MM.1S (cell line): ENCODE data around the gene SCFD2.

Source experiments
- CTCF ChIP-seq: fragments of 300-600 bp; sonication (generic); IDR thresholded peaks from 2 replicates; pipeline ENCODE4 v1.5.1; 2016; ENCODE audit warnings: antibody characterized with exemption, low read length, mixed read lengths
- EZH2 ChIP-seq: fragments of 300-600 bp; sonication (generic); optimal IDR thresholded peaks from 2 replicates; pipeline ENCODE3; 2017; ENCODE audit warnings: low read depth, mild to moderate bottlenecking, antibody characterized with exemption, low read length, mixed read lengths
- EZH2phosphoT487 ChIP-seq: fragments of 300-600 bp; sonication (generic); IDR thresholded peaks from 2 replicates; pipeline ENCODE4 v1.6.1; 2018; ENCODE audit warnings: antibody characterized with exemption, low read length

GRCh38 chr4:52935317-52935716 is 430.5 kb downstream of the SCFD2 start:
- TF ChIP-seq CTCF (no peak), EZH2phosphoT487 (no peak), EZH2 (no peak)
